ENCODE results near the gene HM13. TPM values are rescaled to one million over a fixed set of nuclear protein-coding genes. Genes with fewer than 3 reads are reported as not detected.

The HM13 gene
- total and polyA plus RNA-seq, 9 of the 15 experiments (the other 6 are each of a cell fraction or from before 2014, with no cell fraction given) = 7.7 to 136 (median 74.5) TPM

GRCh38 chr20:31606804-31607639 is 92.8 kb downstream of the HM13 start (continued):
- TF ChIP-seq POU5F1 (IDR thresholded peaks at IDR 0.05; ENCODE audit: borderline replicate concordance, low read depth, low read length, partially characterized antibody) (no peak), E2F3 (CRISPR knock-in tag; IDR thresholded peaks at IDR 0.05) (no peak), BHLHE40 (IDR thresholded peaks at IDR 0.05; ENCODE audit: low read length) (peak; percentile 70), RREB1 (CRISPR knock-in tag; IDR thresholded peaks at IDR 0.05) (no peak), POLR2H (tag; IDR thresholded peaks at IDR 0.05; ENCODE audit: low read depth) (peak; percentile 83)
- TF ChIP-seq, protein P1, sequence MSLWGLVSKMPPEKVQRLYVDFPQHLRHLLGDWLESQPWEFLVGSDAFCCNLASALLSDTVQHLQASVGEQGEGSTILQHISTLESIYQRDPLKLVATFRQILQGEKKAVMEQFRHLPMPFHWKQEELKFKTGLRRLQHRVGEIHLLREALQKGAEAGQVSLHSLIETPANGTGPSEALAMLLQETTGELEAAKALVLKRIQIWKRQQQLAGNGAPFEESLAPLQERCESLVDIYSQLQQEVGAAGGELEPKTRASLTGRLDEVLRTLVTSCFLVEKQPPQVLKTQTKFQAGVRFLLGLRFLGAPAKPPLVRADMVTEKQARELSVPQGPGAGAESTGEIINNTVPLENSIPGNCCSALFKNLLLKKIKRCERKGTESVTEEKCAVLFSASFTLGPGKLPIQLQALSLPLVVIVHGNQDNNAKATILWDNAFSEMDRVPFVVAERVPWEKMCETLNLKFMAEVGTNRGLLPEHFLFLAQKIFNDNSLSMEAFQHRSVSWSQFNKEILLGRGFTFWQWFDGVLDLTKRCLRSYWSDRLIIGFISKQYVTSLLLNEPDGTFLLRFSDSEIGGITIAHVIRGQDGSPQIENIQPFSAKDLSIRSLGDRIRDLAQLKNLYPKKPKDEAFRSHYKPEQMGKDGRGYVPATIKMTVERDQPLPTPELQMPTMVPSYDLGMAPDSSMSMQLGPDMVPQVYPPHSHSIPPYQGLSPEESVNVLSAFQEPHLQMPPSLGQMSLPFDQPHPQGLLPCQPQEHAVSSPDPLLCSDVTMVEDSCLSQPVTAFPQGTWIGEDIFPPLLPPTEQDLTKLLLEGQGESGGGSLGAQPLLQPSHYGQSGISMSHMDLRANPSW (CRISPR knock-in tag; IDR thresholded peaks at IDR 0.05) = 0 out of 2 replicates have a peak, but pooled peaks have one; percentile 40
- TF ChIP-seq, protein P2, sequence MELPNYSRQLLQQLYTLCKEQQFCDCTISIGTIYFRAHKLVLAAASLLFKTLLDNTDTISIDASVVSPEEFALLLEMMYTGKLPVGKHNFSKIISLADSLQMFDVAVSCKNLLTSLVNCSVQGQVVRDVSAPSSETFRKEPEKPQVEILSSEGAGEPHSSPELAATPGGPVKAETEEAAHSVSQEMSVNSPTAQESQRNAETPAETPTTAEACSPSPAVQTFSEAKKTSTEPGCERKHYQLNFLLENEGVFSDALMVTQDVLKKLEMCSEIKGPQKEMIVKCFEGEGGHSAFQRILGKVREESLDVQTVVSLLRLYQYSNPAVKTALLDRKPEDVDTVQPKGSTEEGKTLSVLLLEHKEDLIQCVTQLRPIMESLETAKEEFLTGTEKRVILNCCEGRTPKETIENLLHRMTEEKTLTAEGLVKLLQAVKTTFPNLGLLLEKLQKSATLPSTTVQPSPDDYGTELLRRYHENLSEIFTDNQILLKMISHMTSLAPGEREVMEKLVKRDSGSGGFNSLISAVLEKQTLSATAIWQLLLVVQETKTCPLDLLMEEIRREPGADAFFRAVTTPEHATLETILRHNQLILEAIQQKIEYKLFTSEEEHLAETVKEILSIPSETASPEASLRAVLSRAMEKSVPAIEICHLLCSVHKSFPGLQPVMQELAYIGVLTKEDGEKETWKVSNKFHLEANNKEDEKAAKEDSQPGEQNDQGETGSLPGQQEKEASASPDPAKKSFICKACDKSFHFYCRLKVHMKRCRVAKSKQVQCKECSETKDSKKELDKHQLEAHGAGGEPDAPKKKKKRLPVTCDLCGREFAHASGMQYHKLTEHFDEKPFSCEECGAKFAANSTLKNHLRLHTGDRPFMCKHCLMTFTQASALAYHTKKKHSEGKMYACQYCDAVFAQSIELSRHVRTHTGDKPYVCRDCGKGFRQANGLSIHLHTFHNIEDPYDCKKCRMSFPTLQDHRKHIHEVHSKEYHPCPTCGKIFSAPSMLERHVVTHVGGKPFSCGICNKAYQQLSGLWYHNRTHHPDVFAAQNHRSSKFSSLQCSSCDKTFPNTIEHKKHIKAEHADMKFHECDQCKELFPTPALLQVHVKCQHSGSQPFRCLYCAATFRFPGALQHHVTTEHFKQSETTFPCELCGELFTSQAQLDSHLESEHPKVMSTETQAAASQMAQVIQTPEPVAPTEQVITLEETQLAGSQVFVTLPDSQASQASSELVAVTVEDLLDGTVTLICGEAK (IDR thresholded peaks at IDR 0.05) = no peak
- TF ChIP-seq, protein P2 (CRISPR knock-in tag; IDR thresholded peaks at IDR 0.05) = no peak
